ENCODE results near the gene TUBA1B. TPM values are rescaled to one million over a fixed set of nuclear protein-coding genes. Genes with fewer than 3 reads are reported as not detected.

Gene TUBA1B
- total and polyA plus RNA-seq, 11 donors, result 189 to 1,651 (median 464) TPM

- ATAC-seq (no peak), DNase-seq (no peak)
- 96 to 99% (median 98%) methylated on average over 2 of the region's 2 CpGs for WGBS, 4 donors
- Histone ChIP-seq H3K9me3 (no peaks in the 10 kb centered on the region), H3K27me3 (no peaks in the 10 kb centered on the region), H3K36me3 (no peaks in the 10 kb centered on the region), H3K4me3 (no peak overlapping the region), H3K27ac (no peak overlapping the region), H3K4me1 (no peaks in the 10 kb centered on the region)
- TF ChIP-seq CTCF (IDR thresholded peaks at IDR 0.05) (no peak), POLR2A (IDR thresholded peaks at IDR 0.05) (no peak)
- intact Hi-C loops (cut with DNase I), result no loop called here
Measured at GRCh38 chr12:49147384-49147783, 16.2 kb upstream of the TUBA1B start.

- no peak for ATAC-seq
- no peaks in the 10 kb centered on the region for H3K4me1 ChIP-seq
- H3K27ac ChIP-seq, result no peak overlapping the region
- no peaks in the 10 kb centered on the region for H3K27me3 ChIP-seq
- intact Hi-C loops (cut with DNase I), result no loop called here
- no peaks in the 10 kb centered on the region for H3K36me3 ChIP-seq
- no peak for DNase-seq
- no peaks in the 10 kb centered on the region for H3K9me3 ChIP-seq
- TF ChIP-seq CTCF (IDR thresholded peaks at IDR 0.05) (no peak), POLR2A (IDR thresholded peaks at IDR 0.05) (no peak)
- WGBS, 4 donors, result 97 to 100% (median 99%) methylated on average over 1 of the region's 1 CpG
- no peak overlapping the region for H3K4me3 ChIP-seq
Measured at GRCh38 chr12:49146406-49146805, 15.2 kb upstream of the TUBA1B start.

- Histone ChIP-seq H3K4me3 (no peak overlapping the region), H3K4me1 (no peaks in the 10 kb centered on the region), H3K27me3 (no peaks in the 10 kb centered on the region), H3K27ac (no peak overlapping the region), H3K9me3 (no peaks in the 10 kb centered on the region), H3K36me3 (no peaks in the 10 kb centered on the region)
- DNase-seq (no peak), ATAC-seq (no peak)
- TF ChIP-seq CTCF (IDR thresholded peaks at IDR 0.05) (no peak), POLR2A (IDR thresholded peaks at IDR 0.05) (no peak)
- intact Hi-C loops (cut with DNase I), result no loop called here
- WGBS, 4 donors, result 70 to 85% (median 77%) methylated on average over 2 of the region's 2 CpGs
Measured at GRCh38 chr12:49144384-49144783, 13.2 kb upstream of the TUBA1B start.

- no peak overlapping the region for H3K4me3 ChIP-seq
- no peaks in the 10 kb centered on the region for H3K4me1 ChIP-seq
- no peaks in the 10 kb centered on the region for H3K9me3 ChIP-seq
- no peak overlapping the region for H3K27ac ChIP-seq
- 91 to 95% (median 93%) methylated on average over 2 of the region's 2 CpGs for WGBS, 4 donors
- intact Hi-C loops (cut with DNase I), result loop anchor here in 2 of 10 donors (5.0 kb wide), 2 partner anchors 38 to 43 kb away; no protein-coding TSS in a partner anchor
- TF ChIP-seq POLR2A (IDR thresholded peaks at IDR 0.05) (no peak), CTCF (IDR thresholded peaks at IDR 0.05) (no peak)
- no peaks in the 10 kb centered on the region for H3K27me3 ChIP-seq
- ATAC-seq, result no peak
- no peak for DNase-seq
- no peaks in the 10 kb centered on the region for H3K36me3 ChIP-seq
Measured at GRCh38 chr12:49138999-49139398, 7.8 kb upstream of the TUBA1B start.
